ENCODE data around the gene MAMLD1.

The MAMLD1 gene

DNA sequence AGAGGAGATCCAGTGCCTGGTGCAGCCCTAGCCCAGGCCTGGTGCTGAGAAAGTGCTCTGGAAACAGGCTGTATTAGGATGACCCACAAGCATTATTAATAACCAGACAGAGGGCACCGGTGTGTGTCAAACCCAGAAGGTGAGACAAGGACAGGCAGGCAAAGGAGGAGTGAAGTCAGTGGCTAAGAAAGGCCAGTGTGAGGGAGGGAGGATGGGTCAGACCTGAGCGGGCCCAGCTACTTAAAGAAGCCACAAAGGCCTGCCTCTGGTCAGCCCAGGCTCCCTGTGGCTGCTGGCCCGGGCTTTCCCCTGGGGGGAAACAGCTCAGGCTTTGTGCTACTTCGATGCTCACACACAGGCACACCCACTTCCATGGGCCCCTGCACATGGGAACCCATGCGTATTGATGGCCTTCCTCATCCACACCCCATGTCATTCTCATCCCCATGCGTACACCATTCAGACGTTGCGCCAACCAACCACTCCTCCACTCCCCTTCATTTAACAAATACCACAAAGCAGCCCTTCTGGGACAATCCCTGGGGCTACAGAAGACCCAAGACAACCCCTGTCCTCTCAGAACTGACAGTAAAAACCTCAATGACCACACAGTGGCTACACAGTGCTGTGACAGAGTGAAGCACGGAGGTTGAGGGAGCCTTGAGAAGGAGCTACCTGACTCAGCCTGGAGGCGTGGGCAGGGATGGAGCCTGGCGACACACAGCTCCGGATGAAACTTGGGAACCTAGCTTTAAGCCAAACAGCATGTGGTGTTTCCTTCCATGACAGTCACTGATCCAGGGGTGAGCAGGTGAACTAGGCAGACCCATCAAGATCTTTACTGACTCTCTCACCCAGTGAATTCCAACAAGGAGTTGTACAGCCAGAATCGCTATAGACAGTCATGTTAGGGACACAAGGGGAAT is 180.4 kb downstream of the MAMLD1 start:
- Histone ChIP-seq H3K36me3 (ENCODE audit: insufficient read depth, low read depth, low read length) (no peaks in the 10 kb centered on the region), H3K27me3 (ENCODE audit: insufficient read depth, low read length) (peaks cover 23% of the 10 kb centered on the region), H3K9ac (ENCODE audit: low read depth, low read length) (no peak overlapping the region), H3K27ac (ENCODE audit: low read length) (no peak overlapping the region), H3K4me3 (ENCODE audit: low read length) (no peak overlapping the region), H3K4me1 (ENCODE audit: insufficient read depth, low read length) (no peaks in the 10 kb centered on the region), H3K9me3 (ENCODE audit: insufficient read depth, low read depth, low read length) (no peaks in the 10 kb centered on the region)

DNA sequence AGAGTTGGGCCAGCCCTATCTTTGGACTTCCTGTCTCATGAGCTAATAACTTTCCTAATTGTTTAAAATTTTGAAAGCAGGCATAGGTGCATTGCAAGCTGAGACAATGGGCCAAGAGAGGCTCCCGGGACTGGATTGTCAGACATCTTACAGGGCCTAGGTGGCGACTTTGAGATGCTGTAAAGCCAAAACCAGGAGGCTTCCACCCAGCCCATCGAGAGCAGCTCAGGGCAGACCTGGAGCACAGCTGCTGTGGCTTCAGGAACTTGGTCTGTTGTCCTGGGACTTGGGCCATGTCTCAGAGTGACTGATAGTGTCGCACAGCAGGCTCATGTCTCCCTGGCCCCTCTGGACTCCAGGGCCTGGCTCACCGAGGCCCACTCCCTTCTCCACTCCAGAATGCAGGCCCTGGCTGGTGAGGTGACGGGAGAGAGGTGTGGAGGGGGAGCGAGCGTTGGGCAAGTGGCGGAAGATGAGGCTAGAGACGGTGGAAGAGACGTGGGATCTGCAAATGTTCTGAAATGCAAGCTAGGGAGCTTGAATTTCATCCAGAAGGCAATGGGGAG is 181.2 kb downstream of the MAMLD1 start:
- Histone ChIP-seq H3K36me3 (ENCODE audit: insufficient read depth, low read depth, low read length) (no peaks in the 10 kb centered on the region), H3K27ac (ENCODE audit: low read length) (no peak overlapping the region), H3K4me1 (ENCODE audit: insufficient read depth, low read length) (no peaks in the 10 kb centered on the region)

DNA sequence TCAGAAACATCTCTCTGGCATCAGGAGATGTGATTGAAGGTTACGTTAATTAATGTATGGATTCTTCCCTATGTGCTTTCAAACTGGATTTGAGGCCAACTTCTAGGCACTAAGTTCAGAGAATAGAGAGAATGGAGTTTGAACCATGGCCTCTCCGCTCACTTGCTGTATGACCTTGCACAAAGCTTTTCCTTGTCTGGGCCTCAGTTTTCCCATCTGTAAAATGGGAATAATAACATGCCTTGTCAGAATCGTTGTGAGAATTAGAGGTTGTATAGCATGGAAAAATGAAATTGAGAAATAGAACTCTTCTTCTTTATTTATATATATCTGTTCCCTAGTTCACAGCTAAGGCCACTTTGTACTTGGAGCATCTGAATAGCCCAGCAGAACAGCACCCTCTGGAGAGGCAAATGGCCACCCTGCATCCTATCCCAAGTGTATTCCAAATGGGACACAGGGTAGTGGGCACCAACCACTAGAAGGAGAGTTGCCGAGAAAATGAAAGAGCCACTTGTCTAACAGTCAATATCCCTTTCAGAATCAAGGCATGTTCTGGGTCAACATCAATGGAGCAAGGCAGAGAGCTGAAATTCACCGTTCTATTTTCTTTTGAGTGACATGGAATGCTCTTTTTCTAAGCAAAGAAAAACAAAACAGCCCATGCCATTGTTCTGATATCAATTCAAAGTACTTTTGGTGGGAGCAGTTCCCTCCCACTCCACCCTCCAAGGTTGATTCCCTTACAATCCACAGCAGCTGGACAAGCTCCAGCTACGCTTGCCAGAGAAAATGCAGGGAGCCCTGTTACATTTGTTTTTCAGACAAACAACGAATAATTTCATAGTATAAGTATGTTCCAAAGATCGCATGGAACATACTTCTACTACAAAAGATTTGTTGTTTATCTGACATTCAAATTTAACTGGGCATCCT is 182.0 kb downstream of the MAMLD1 start:
- no peak overlapping the region for H3K4me3 ChIP-seq (ENCODE audit: low read length)
- H3K4me1 ChIP-seq (ENCODE audit: insufficient read depth, low read length) = no peaks in the 10 kb centered on the region
- H3K9me3 ChIP-seq (ENCODE audit: insufficient read depth, low read depth, low read length) = no peaks in the 10 kb centered on the region
- no peaks in the 10 kb centered on the region for H3K36me3 ChIP-seq (ENCODE audit: insufficient read depth, low read depth, low read length)
- no peak overlapping the region for H3K27ac ChIP-seq (ENCODE audit: low read length)
- no peak overlapping the region for H3K9ac ChIP-seq (ENCODE audit: low read depth, low read length)
- H3K27me3 ChIP-seq (ENCODE audit: insufficient read depth, low read length) = peaks cover 38% of the 10 kb centered on the region

More for the DNA sequence above, 181.2 kb downstream of the MAMLD1 start:
- H3K27me3 ChIP-seq (ENCODE audit: insufficient read depth, low read length) = peaks cover 32% of the 10 kb centered on the region
- H3K9ac ChIP-seq (ENCODE audit: low read depth, low read length) = no peak overlapping the region
- H3K9me3 ChIP-seq (ENCODE audit: insufficient read depth, low read depth, low read length) = no peaks in the 10 kb centered on the region
- H3K4me3 ChIP-seq (ENCODE audit: low read length) = no peak overlapping the region

DNA sequence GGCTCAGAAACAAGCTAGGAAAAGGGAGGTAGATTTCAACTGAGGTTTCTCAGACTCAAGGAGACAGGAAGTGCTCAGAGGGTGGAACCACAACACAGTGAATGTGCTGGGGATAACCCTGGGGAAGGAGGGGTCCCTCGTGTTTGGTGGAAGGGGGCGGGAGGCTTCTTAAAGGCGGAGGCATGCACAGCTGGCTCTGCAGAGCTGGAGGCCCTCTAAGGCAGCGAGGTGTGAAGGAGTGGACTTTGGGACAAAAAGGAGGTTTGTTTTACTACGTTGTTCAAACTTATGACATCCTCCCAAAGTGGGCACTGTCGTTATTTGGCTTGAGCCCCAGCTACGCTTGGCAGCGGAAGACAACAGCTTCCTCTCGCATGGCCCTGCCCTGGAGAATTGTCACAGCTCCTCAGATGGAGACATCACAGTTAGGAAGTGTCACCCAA is 183.6 kb downstream of the MAMLD1 start:
- H3K4me1 ChIP-seq (ENCODE audit: insufficient read depth, low read length) = no peaks in the 10 kb centered on the region

DNA sequence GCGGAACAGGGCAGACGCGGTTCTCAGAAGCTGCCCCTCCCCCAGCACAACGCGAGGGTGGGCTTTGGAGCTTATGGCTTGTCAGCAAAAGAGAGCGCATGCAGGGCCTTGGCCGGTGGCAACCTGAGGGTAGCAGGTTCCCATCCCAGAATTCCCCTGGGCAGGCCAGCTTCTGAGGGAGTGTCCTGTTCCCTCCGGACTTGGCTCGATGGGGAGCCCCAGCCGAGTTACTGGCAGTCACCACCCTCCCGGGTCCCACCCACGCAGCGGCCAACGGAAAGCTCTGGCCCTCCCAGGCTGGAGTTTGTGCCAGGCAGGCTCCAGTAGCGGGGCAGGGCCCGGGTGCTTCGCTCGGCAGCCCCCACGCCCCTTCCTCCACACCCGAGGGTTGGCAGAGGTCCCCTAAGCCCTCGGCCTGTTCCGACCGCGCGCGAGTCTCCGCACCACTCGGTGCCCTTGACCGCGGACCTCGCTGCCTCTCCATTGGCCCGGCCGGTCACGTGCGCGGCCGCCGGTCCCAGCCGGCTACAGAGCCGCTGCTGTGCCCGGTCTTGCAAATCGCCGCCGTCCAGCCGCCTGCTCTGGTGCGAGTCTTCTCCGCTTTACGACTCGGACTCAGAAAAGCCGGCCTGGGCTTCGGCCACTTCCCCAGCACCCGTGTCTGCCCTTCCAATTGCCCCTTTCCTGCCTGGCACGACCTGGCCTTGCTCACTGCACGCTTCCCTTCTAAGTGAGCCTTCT is 184.4 kb downstream of the MAMLD1 start:
- Histone ChIP-seq H3K4me1 (ENCODE audit: insufficient read depth, low read length) (no peaks in the 10 kb centered on the region), H3K9me3 (ENCODE audit: insufficient read depth, low read depth, low read length) (no peaks in the 10 kb centered on the region), H3K27ac (ENCODE audit: low read length) (no peak overlapping the region), H3K9ac (ENCODE audit: low read depth, low read length) (peak overlapping the region; percentile 51; the same call in 1 of the 2 replicates), H3K36me3 (ENCODE audit: insufficient read depth, low read depth, low read length) (no peaks in the 10 kb centered on the region), H3K27me3 (ENCODE audit: insufficient read depth, low read length) (peaks cover 38% of the 10 kb centered on the region), H3K4me3 (ENCODE audit: low read length) (peak overlapping the region; percentile 47; the same call in 1 of the 2 replicates)

More for the DNA sequence above, 183.6 kb downstream of the MAMLD1 start:
- Histone ChIP-seq H3K9me3 (ENCODE audit: insufficient read depth, low read depth, low read length) (no peaks in the 10 kb centered on the region), H3K36me3 (ENCODE audit: insufficient read depth, low read depth, low read length) (no peaks in the 10 kb centered on the region), H3K27ac (ENCODE audit: low read length) (no peak overlapping the region), H3K27me3 (ENCODE audit: insufficient read depth, low read length) (peaks cover 38% of the 10 kb centered on the region), H3K4me3 (ENCODE audit: low read length) (no peak overlapping the region), H3K9ac (ENCODE audit: low read depth, low read length) (no peak overlapping the region)

DNA sequence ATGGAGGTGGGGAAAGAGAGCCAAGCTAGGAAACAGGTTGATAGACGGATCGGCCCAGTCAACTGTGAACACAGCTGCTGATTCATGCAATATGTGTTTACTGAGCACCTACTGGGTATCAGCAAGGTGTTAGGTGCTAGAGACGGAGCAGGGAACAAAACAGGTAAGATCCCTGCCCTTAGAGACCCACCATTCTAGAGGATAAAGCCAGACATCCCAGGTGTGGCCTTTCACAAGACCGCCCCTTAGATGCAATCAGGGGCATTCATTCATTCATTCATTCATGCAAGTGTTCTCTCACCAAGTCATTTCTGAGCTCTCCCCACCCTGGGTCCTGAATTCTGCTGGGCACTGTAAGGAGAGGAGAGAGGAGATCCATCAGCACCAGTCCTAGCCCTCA is 185.1 kb downstream of the MAMLD1 start:
- Histone ChIP-seq H3K9me3 (ENCODE audit: insufficient read depth, low read depth, low read length) (no peaks in the 10 kb centered on the region), H3K4me1 (ENCODE audit: insufficient read depth, low read length) (no peaks in the 10 kb centered on the region), H3K4me3 (ENCODE audit: low read length) (peak overlapping the region; percentile 47; the same call in 1 of the 2 replicates), H3K36me3 (ENCODE audit: insufficient read depth, low read depth, low read length) (no peaks in the 10 kb centered on the region), H3K9ac (ENCODE audit: low read depth, low read length) (peak overlapping the region; percentile 51; the same call in 1 of the 2 replicates), H3K27ac (ENCODE audit: low read length) (no peak overlapping the region), H3K27me3 (ENCODE audit: insufficient read depth, low read length) (peaks cover 38% of the 10 kb centered on the region)

DNA sequence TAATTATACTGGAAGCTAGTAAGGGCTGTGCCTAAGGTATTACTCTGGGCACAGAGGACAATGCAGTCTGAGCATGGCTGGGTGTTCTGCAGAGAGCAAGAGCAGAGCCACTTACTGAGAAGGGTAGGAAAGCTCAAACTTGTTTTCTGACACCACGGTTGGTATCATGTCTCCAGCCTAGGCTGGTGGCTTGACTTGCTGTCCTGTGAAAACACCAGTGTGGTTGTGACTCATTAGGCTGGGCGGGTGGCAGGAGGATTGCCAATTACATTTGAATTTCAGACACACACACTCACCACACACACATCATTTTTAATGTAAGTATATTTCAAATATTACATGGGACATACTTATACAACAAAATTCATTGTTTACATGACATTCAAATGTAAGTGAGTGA is 185.6 kb downstream of the MAMLD1 start:
- peaks cover 38% of the 10 kb centered on the region for H3K27me3 ChIP-seq (ENCODE audit: insufficient read depth, low read length)
- no peak overlapping the region for H3K4me3 ChIP-seq (ENCODE audit: low read length)
- H3K36me3 ChIP-seq (ENCODE audit: insufficient read depth, low read depth, low read length) = no peaks in the 10 kb centered on the region
- H3K9ac ChIP-seq (ENCODE audit: low read depth, low read length) = no peak overlapping the region
- H3K27ac ChIP-seq (ENCODE audit: low read length) = no peak overlapping the region
- no peaks in the 10 kb centered on the region for H3K9me3 ChIP-seq (ENCODE audit: insufficient read depth, low read depth, low read length)
- no peaks in the 10 kb centered on the region for H3K4me1 ChIP-seq (ENCODE audit: insufficient read depth, low read length)

DNA sequence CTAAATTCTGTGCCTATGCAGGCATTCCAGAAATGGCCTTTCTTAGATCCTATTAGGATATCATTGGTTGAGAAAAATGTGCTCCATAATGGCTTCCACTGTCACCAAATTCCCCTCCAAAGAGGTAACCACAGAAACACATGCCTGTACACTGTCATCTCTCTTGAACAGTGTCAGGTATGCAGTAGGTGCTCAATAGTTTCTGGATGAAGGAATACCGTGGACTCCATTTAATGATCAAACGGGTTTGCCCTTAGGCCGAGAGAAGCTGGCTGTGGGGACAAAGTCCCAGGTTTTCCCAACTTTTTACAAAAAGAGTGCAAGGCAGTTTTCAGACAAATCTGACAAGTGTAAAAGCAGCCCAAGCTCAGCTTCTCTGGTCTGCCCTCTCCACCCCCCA is 188.8 kb downstream of the MAMLD1 start:
- H3K4me1 ChIP-seq (ENCODE audit: insufficient read depth, low read length) = no peaks in the 10 kb centered on the region
- peaks cover 27% of the 10 kb centered on the region for H3K27me3 ChIP-seq (ENCODE audit: insufficient read depth, low read length)
- no peaks in the 10 kb centered on the region for H3K9me3 ChIP-seq (ENCODE audit: insufficient read depth, low read depth, low read length)
- H3K27ac ChIP-seq (ENCODE audit: low read length) = no peak overlapping the region
- H3K36me3 ChIP-seq (ENCODE audit: insufficient read depth, low read depth, low read length) = no peaks in the 10 kb centered on the region
- no peak overlapping the region for H3K9ac ChIP-seq (ENCODE audit: low read depth, low read length)
- no peak overlapping the region for H3K4me3 ChIP-seq (ENCODE audit: low read length)

DNA sequence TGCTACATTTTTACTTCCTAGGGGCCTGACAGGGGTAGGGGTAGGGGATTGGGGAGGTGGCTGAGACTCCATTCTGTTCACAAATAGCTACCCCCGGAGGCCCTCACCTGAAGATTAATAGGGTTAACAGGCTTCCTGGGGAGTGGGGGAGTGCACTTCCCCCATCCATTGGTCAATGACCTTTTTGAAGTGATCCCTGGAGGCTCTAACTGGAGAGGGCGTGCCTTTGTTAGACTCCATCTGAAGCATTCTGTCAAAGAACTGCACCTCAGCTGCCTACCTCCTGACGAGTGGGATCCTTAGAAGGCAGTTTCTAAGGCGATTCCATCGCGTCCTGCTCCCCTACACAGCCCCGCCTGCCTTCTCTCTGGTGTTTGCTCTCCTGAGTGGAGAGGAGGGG is 195.3 kb downstream of the MAMLD1 start:
- H3K9me3 ChIP-seq (ENCODE audit: insufficient read depth, low read depth, low read length) = no peaks in the 10 kb centered on the region
- 0 out of 2 replicates have a peak overlapping the region, but pooled peaks have one; percentile 30 for H3K4me3 ChIP-seq (ENCODE audit: low read length)
- peaks cover 3% of the 10 kb centered on the region; the same call in 1 of the 2 replicates for H3K4me1 ChIP-seq (ENCODE audit: insufficient read depth, low read length)
- no peaks in the 10 kb centered on the region; the same call in 1 of the 2 replicates for H3K27me3 ChIP-seq (ENCODE audit: insufficient read depth, low read length)
- no peaks in the 10 kb centered on the region for H3K36me3 ChIP-seq (ENCODE audit: insufficient read depth, low read depth, low read length)
- no peak overlapping the region for H3K9ac ChIP-seq (ENCODE audit: low read depth, low read length)
- H3K27ac ChIP-seq (ENCODE audit: low read length) = no peak overlapping the region
